Midbrain (tissue), 1 donor: ENCODE results near the gene DPH6.
"Not testable (repeated sequence)": the region's sequence is repeated elsewhere in the genome, so short reads cannot be mapped to it uniquely, and the experiment has no call there.

ENCODE experiments used
- DNase-seq: peaks from one replicate; lab custom pipeline; 2025; lab: John Stamatoyannopoulos, UW

DPH6 gene

GRCh38 chr15:35329521-35329961 is 216.4 kb downstream of the DPH6 start:
- DNase-seq: no peak

GRCh38 chr15:35328836-35329235 is 217.1 kb downstream of the DPH6 start:
- not testable (repeated sequence) for DNase-seq

GRCh38 chr15:35327789-35328188 is 218.2 kb downstream of the DPH6 start:
- no peak for DNase-seq

GRCh38 chr15:35325374-35325941 is 220.5 kb downstream of the DPH6 start:
- no peak for DNase-seq

GRCh38 chr15:35323141-35323540 is 222.8 kb downstream of the DPH6 start:
- DNase-seq: no peak

- DNase-seq: no peak
These were observed 224.0 kb downstream of the DPH6 start for GRCh38 chr15:35321926-35322325.

GRCh38 chr15:35320911-35321310 is 225.1 kb downstream of the DPH6 start:
- DNase-seq: no peak
